Gastrocnemius medialis (tissue), 4 donors: ENCODE measurements around the gene ALDOA. TPM values are rescaled to one million over a fixed set of nuclear protein-coding genes. Genes with fewer than 3 reads are reported as not detected.
A peak's percentile ranks its signal among the peaks of the same experiment; 100 is the strongest.

Source experiments
- ATAC-seq, 2 donors: fragments of 150-250 bp; one replicate each; pipeline ENCODE4 v1.9.1; 2016
- DNase-seq, 2 donors: peaks; one replicate each; pipeline ENCODE4 v3.0.0-alpha.2; 2019
- H3K27ac ChIP-seq, 4 donors: fragments of 200-600 bp; sonication (generic); 1 replicate in 1 of 4; 2 replicates in 3 of 4; pipeline ENCODE4 v1.5.1; 2016 to 2018; ENCODE audit warnings: mild to moderate bottlenecking in 2 of 4, moderate library complexity in 1 of 4
- H3K27me3 ChIP-seq, 3 donors: fragments of 200-600 bp; sonication (generic) in 2 of 3; 1 replicate in 1 of 3; 2 replicates in 2 of 3; pipeline versions ENCODE4 v1.5.1 to v1.6.0; 2016 to 2019; ENCODE audit warnings: mild to moderate bottlenecking in 1 of 3, moderate library complexity in 1 of 3
- H3K36me3 ChIP-seq, 2 donors: fragments of 200-600 bp; sonication (generic) in 1 of 2; one replicate each; pipeline ENCODE4 v1.5.1; 2017 to 2018
- H3K4me1 ChIP-seq, 2 donors: fragments of 200-600 bp; sonication (generic) in 1 of 2; one replicate each; pipeline ENCODE4 v1.5.1; 2016 to 2017; ENCODE audit warnings: mild to moderate bottlenecking in 2 of 2
- H3K4me3 ChIP-seq, 4 donors: fragments of 200-600 bp; sonication (generic) in 3 of 4; 1 replicate in 1 of 4; 2 replicates in 3 of 4; pipeline ENCODE4 v1.5.1; 2016 to 2019; ENCODE audit warnings: mild to moderate bottlenecking in 2 of 4
- H3K9me3 ChIP-seq, 3 donors: fragments of 200-600 bp; sonication (generic) in 2 of 3; 1 replicate in 1 of 3; 2 replicates in 2 of 3; pipeline ENCODE4 v1.5.1; 2016 to 2019
- POLR2A ChIP-seq, 2 donors: fragments of 450-650 bp; IDR thresholded peaks; one replicate each; pipeline ENCODE4 v1.6.1; 2017; ENCODE audit warnings: antibody characterized with exemption in 2 of 2, mild to moderate bottlenecking in 2 of 2, moderate library complexity in 2 of 2
- in situ Hi-C, 4 donors: fragments of 200-750 bp; cut with MboI; loops; one replicate each; pipeline versions ENCODE4 v1.15.0 to v1.8.0; 2017; ENCODE audit warnings: low sequenced_read_pairs in 4 of 4
- intact Hi-C: fragments of 100-400 bp; cut with DNase I; formaldehyde crosslinking; loops from one replicate; pipeline ENCODE4 v1.15.1; 2023; ENCODE audit warnings: low total_unique reads
- total RNA-seq, 4 donors: library from RNA; depleted of rRNA; stranded (reverse); fragments of >200 nt; gene quantifications; one replicate each; pipeline versions ENCODE4 v1.1.0 to v1.2.3, GENCODE V29; 2016
- TF ChIP-seq, protein P1 (sequence below), 5 experiments: fragments of 450-650 bp in 3 of 5; fragments of 200-600 bp in 2 of 5; sonication (generic) in 2 of 5; IDR thresholded peaks in 4 of 5; conservative IDR thresholded peaks in 1 of 5; 1 replicate in 4 of 5; 2 replicates in 1 of 5; pipeline ENCODE4 v1.5.1; 2016 to 2019; ENCODE audit warnings: antibody characterized with exemption in 5 of 5, mild to moderate bottlenecking in 3 of 5, moderate library complexity in 3 of 5

Gene ALDOA
- total RNA-seq, 4 donors from 2014 or later: 6,096 to 10,805 (median 7,093) TPM

- intact Hi-C loops (no loop called here), in situ Hi-C loops (loop anchor here in 1 of 4 donors (25.0 kb wide), 1 partner anchor 283 kb away; the partner anchor contains the start of genes CD2BP2, MYL11 and TBC1D10B)
- no peak overlapping the region for H3K27ac ChIP-seq
- peaks cover 0 to 60% of the 10 kb centered on the region in 2 donors for H3K36me3 ChIP-seq
- no peaks in the 10 kb centered on the region for H3K27me3 ChIP-seq
- DNase-seq: no peak
- TF ChIP-seq, protein P1, sequence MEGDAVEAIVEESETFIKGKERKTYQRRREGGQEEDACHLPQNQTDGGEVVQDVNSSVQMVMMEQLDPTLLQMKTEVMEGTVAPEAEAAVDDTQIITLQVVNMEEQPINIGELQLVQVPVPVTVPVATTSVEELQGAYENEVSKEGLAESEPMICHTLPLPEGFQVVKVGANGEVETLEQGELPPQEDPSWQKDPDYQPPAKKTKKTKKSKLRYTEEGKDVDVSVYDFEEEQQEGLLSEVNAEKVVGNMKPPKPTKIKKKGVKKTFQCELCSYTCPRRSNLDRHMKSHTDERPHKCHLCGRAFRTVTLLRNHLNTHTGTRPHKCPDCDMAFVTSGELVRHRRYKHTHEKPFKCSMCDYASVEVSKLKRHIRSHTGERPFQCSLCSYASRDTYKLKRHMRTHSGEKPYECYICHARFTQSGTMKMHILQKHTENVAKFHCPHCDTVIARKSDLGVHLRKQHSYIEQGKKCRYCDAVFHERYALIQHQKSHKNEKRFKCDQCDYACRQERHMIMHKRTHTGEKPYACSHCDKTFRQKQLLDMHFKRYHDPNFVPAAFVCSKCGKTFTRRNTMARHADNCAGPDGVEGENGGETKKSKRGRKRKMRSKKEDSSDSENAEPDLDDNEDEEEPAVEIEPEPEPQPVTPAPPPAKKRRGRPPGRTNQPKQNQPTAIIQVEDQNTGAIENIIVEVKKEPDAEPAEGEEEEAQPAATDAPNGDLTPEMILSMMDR (IDR thresholded peaks at IDR 0.05 in 4 of 5, conservative IDR thresholded peaks at IDR 0.05 in 1 of 5): no peak
- TF ChIP-seq POLR2A (IDR thresholded peaks at IDR 0.05): no peak
- H3K9me3 ChIP-seq: no peaks in the 10 kb centered on the region
- H3K4me1 ChIP-seq: peaks cover 16 to 19% of the 10 kb centered on the region in 2 donors
- H3K4me3 ChIP-seq: no peak overlapping the region
- no peak for ATAC-seq
Measured at GRCh38 chr16:30079480-30079879, 13.9 kb downstream of the ALDOA start.

DNA sequence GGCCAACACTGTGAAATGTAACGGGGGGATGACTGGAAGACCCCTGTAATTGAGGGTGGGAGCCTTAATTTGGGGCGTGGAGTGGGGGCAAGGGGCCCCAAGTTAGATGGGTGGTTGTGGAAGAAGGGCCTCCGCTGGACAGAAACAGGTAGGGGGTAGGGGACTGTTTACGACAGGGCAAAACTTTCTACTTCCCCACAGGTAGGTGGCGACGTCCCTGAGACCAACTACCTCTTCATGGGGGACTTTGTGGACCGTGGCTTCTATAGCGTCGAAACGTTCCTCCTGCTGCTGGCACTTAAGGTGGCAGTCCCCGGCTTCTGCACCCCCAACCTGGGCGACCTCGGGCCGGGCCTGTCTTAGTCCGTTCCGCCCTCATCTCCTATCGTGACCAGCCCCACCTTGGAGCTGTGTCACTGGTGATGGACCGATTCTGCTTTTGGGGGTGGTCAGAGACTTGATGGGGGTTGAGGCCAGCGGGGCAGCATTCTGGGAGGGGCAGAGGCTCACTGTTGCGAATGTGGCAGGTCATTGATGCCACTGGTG is 17.1 kb downstream of the ALDOA start:
- Histone ChIP-seq H3K9me3 (no peaks in the 10 kb centered on the region), H3K4me1 (peaks cover 3 to 6% of the 10 kb centered on the region in 2 donors), H3K27me3 (no peaks in the 10 kb centered on the region), H3K36me3 (peaks cover 0 to 73% of the 10 kb centered on the region in 2 donors), H3K4me3 (no peak overlapping the region), H3K27ac (no peak overlapping the region)
- DNase-seq: no peak
- in situ Hi-C loops (loop anchor here in 1 of 4 donors (25.0 kb wide), 1 partner anchor 280 kb away; the partner anchor contains the start of genes CD2BP2, MYL11 and TBC1D10B), intact Hi-C loops (no loop called here)
- no peak for TF ChIP-seq POLR2A (IDR thresholded peaks at IDR 0.05)
- TF ChIP-seq, protein P1 (IDR thresholded peaks at IDR 0.05 in 4 of 5, conservative IDR thresholded peaks at IDR 0.05 in 1 of 5): no peak
- ATAC-seq: no peak

GRCh38 chr16:30083216-30084055 is 17.9 kb downstream of the ALDOA start:
- Histone ChIP-seq H3K27ac (no peak overlapping the region), H3K27me3 (no peaks in the 10 kb centered on the region), H3K4me3 (no peak overlapping the region), H3K4me1 (peaks cover 0 to 4% of the 10 kb centered on the region in 2 donors), H3K9me3 (no peaks in the 10 kb centered on the region), H3K36me3 (peaks cover 0 to 67% of the 10 kb centered on the region in 2 donors)
- TF ChIP-seq, protein P1 (IDR thresholded peaks at IDR 0.05 in 4 of 5, conservative IDR thresholded peaks at IDR 0.05 in 1 of 5): no peak
- TF ChIP-seq POLR2A (IDR thresholded peaks at IDR 0.05): no peak
- in situ Hi-C loops: loop anchor here in 1 of 4 donors (25.0 kb wide), 1 partner anchor 279 kb away; the partner anchor contains the start of genes CD2BP2, MYL11 and TBC1D10B
- no peak for ATAC-seq
- DNase-seq: no peak
- intact Hi-C loops: no loop called here

GRCh38 chr16:30084096-30084815 is 18.7 kb downstream of the ALDOA start:
- intact Hi-C loops: no loop called here
- in situ Hi-C loops: loop anchor here in 1 of 4 donors (25.0 kb wide), 1 partner anchor 278 kb away; the partner anchor contains the start of genes CD2BP2, MYL11 and TBC1D10B
- ATAC-seq (no peak), DNase-seq (no peak)
- TF ChIP-seq POLR2A (IDR thresholded peaks at IDR 0.05): no peak
- TF ChIP-seq, protein P1 (IDR thresholded peaks at IDR 0.05 in 4 of 5, conservative IDR thresholded peaks at IDR 0.05 in 1 of 5): no peak
- no peaks in the 10 kb centered on the region for H3K27me3 ChIP-seq
- H3K4me3 ChIP-seq: no peak overlapping the region
- peaks cover 0 to 62% of the 10 kb centered on the region in 2 donors for H3K36me3 ChIP-seq
- H3K27ac ChIP-seq: peak overlapping the region in 2 of 4 donors; percentile 30 to 52
- peaks cover 0 to 4% of the 10 kb centered on the region in 2 donors for H3K4me1 ChIP-seq
- H3K9me3 ChIP-seq: no peaks in the 10 kb centered on the region
